ENCODE results near the gene TRIM62. TPM values are rescaled to one million over a fixed set of nuclear protein-coding genes. Genes with fewer than 3 reads are reported as not detected.

The TRIM62 gene
- total RNA-seq, 2 experiments from 2014 or later = 3.4 to 4.5 TPM

GRCh38 chr1:33171977-33172813 lies 9.6 kb downstream of the TRIM62 start:
- H3K27me3 Mint-ChIP-seq = no peaks in the 10 kb centered on the region
- peak overlapping the region; percentile 15 for H3K27ac Mint-ChIP-seq
- H3K4me3 Mint-ChIP-seq = no peak overlapping the region
- peaks cover 5% of the 10 kb centered on the region for H3K4me1 Mint-ChIP-seq
- H3K9me3 Mint-ChIP-seq = no peaks in the 10 kb centered on the region
- H3K36me3 Mint-ChIP-seq = peaks cover 6% of the 10 kb centered on the region
- DNase-seq = no peak

- Mint-ChIP-seq H3K4me1 (peaks cover 5% of the 10 kb centered on the region), H3K36me3 (peaks cover 4% of the 10 kb centered on the region), H3K4me3 (no peak overlapping the region), H3K27ac (no peak overlapping the region), H3K27me3 (no peaks in the 10 kb centered on the region), H3K9me3 (no peaks in the 10 kb centered on the region)
- no peak for DNase-seq
These were observed 11.2 kb downstream of the TRIM62 start for GRCh38 chr1:33170351-33171274.

- H3K27me3 Mint-ChIP-seq = no peaks in the 10 kb centered on the region
- no peak for DNase-seq
- H3K4me1 Mint-ChIP-seq = peaks cover 5% of the 10 kb centered on the region
- no peaks in the 10 kb centered on the region for H3K9me3 Mint-ChIP-seq
- H3K36me3 Mint-ChIP-seq = peaks cover 4% of the 10 kb centered on the region
- H3K27ac Mint-ChIP-seq = no peak overlapping the region
- H3K4me3 Mint-ChIP-seq = no peak overlapping the region
These were observed 12.4 kb downstream of the TRIM62 start for GRCh38 chr1:33169290-33170055.

GRCh38 chr1:33168556-33169289 lies 13.1 kb downstream of the TRIM62 start:
- no peaks in the 10 kb centered on the region for H3K27me3 Mint-ChIP-seq
- no peak overlapping the region for H3K4me3 Mint-ChIP-seq
- peaks cover 4% of the 10 kb centered on the region for H3K36me3 Mint-ChIP-seq
- peaks cover 5% of the 10 kb centered on the region for H3K4me1 Mint-ChIP-seq
- no peak for DNase-seq
- no peaks in the 10 kb centered on the region for H3K9me3 Mint-ChIP-seq
- no peak overlapping the region for H3K27ac Mint-ChIP-seq

GRCh38 chr1:33167650-33168447 lies 14.0 kb downstream of the TRIM62 start:
- H3K27ac Mint-ChIP-seq = no peak overlapping the region
- no peak overlapping the region for H3K4me3 Mint-ChIP-seq
- H3K36me3 Mint-ChIP-seq = peaks cover 4% of the 10 kb centered on the region
- H3K27me3 Mint-ChIP-seq = no peaks in the 10 kb centered on the region
- H3K4me1 Mint-ChIP-seq = peaks cover 5% of the 10 kb centered on the region
- H3K9me3 Mint-ChIP-seq = no peaks in the 10 kb centered on the region
- no peak for DNase-seq

- Mint-ChIP-seq H3K36me3 (peaks cover 4% of the 10 kb centered on the region), H3K9me3 (no peaks in the 10 kb centered on the region), H3K4me1 (peaks cover 2% of the 10 kb centered on the region), H3K27ac (no peak overlapping the region), H3K27me3 (no peaks in the 10 kb centered on the region), H3K4me3 (no peak overlapping the region)
- DNase-seq = no peak
These were observed 16.0 kb downstream of the TRIM62 start for GRCh38 chr1:33165809-33166208.

- Mint-ChIP-seq H3K9me3 (no peaks in the 10 kb centered on the region), H3K4me1 (peaks cover 2% of the 10 kb centered on the region), H3K36me3 (peaks cover 4% of the 10 kb centered on the region), H3K27me3 (no peaks in the 10 kb centered on the region), H3K4me3 (no peak overlapping the region), H3K27ac (no peak overlapping the region)
- no peak for DNase-seq
These were observed 16.6 kb downstream of the TRIM62 start for GRCh38 chr1:33165209-33165608.

- DNase-seq = no peak
- H3K4me1 Mint-ChIP-seq = peaks cover 2% of the 10 kb centered on the region
- peaks cover 2% of the 10 kb centered on the region for H3K36me3 Mint-ChIP-seq
- no peaks in the 10 kb centered on the region for H3K27me3 Mint-ChIP-seq
- no peaks in the 10 kb centered on the region for H3K9me3 Mint-ChIP-seq
- no peak overlapping the region for H3K4me3 Mint-ChIP-seq
- no peak overlapping the region for H3K27ac Mint-ChIP-seq
These were observed 18.0 kb downstream of the TRIM62 start for GRCh38 chr1:33163621-33164519.

- H3K9me3 Mint-ChIP-seq = no peaks in the 10 kb centered on the region
- no peaks in the 10 kb centered on the region for H3K27me3 Mint-ChIP-seq
- peaks cover 2% of the 10 kb centered on the region for H3K4me1 Mint-ChIP-seq
- no peaks in the 10 kb centered on the region for H3K36me3 Mint-ChIP-seq
- H3K4me3 Mint-ChIP-seq = no peak overlapping the region
- DNase-seq = no peak
- H3K27ac Mint-ChIP-seq = no peak overlapping the region
These were observed 19.7 kb downstream of the TRIM62 start for GRCh38 chr1:33162141-33162540.

GRCh38 chr1:33161061-33161681 lies 20.7 kb downstream of the TRIM62 start:
- no peaks in the 10 kb centered on the region for H3K36me3 Mint-ChIP-seq
- no peak overlapping the region for H3K4me3 Mint-ChIP-seq
- H3K4me1 Mint-ChIP-seq = peaks cover 2% of the 10 kb centered on the region
- DNase-seq = no peak
- H3K27me3 Mint-ChIP-seq = no peaks in the 10 kb centered on the region
- H3K27ac Mint-ChIP-seq = no peak overlapping the region
- no peaks in the 10 kb centered on the region for H3K9me3 Mint-ChIP-seq

GRCh38 chr1:33159577-33159976 lies 22.3 kb downstream of the TRIM62 start:
- no peaks in the 10 kb centered on the region for H3K9me3 Mint-ChIP-seq
- H3K27ac Mint-ChIP-seq = no peak overlapping the region
- H3K4me1 Mint-ChIP-seq = peaks cover 2% of the 10 kb centered on the region
- no peak overlapping the region for H3K4me3 Mint-ChIP-seq
- no peaks in the 10 kb centered on the region for H3K36me3 Mint-ChIP-seq
- DNase-seq = no peak
- H3K27me3 Mint-ChIP-seq = no peaks in the 10 kb centered on the region

- Mint-ChIP-seq H3K27me3 (no peaks in the 10 kb centered on the region), H3K27ac (no peak overlapping the region), H3K4me1 (peaks cover 2% of the 10 kb centered on the region), H3K9me3 (no peaks in the 10 kb centered on the region), H3K36me3 (no peaks in the 10 kb centered on the region), H3K4me3 (no peak overlapping the region)
- DNase-seq = no peak
These were observed 23.5 kb downstream of the TRIM62 start for GRCh38 chr1:33158366-33158765.

- Mint-ChIP-seq H3K36me3 (no peaks in the 10 kb centered on the region), H3K27ac (no peak overlapping the region), H3K4me1 (peaks cover 2% of the 10 kb centered on the region)
These were observed 24.7 kb downstream of the TRIM62 start for GRCh38 chr1:33157131-33157530.

More at GRCh38 chr1:33157131-33157530, 24.7 kb downstream of the TRIM62 start:
- H3K27me3 Mint-ChIP-seq = no peaks in the 10 kb centered on the region
- H3K9me3 Mint-ChIP-seq = no peaks in the 10 kb centered on the region
- no peak overlapping the region for H3K4me3 Mint-ChIP-seq
- no peak for DNase-seq
